Loucy (cell line): Measurements from ENCODE around the gene MOB3B.

Experiments used
- CTCF ChIP-seq: fragments of 200-600 bp; sonication (generic); conservative IDR thresholded peaks from 2 replicates; pipeline ENCODE4 v1.5.1; 2014; ENCODE audit warnings: mild to moderate bottlenecking, antibody characterized with exemption, low read length
- EZH2phosphoT487 ChIP-seq: fragments of 200-600 bp; IDR thresholded peaks from 2 replicates; pipeline ENCODE4 v1.6.1; 2018; ENCODE audit warnings: antibody characterized with exemption, mild to moderate bottlenecking, moderate library complexity, borderline replicate concordance

DNA sequence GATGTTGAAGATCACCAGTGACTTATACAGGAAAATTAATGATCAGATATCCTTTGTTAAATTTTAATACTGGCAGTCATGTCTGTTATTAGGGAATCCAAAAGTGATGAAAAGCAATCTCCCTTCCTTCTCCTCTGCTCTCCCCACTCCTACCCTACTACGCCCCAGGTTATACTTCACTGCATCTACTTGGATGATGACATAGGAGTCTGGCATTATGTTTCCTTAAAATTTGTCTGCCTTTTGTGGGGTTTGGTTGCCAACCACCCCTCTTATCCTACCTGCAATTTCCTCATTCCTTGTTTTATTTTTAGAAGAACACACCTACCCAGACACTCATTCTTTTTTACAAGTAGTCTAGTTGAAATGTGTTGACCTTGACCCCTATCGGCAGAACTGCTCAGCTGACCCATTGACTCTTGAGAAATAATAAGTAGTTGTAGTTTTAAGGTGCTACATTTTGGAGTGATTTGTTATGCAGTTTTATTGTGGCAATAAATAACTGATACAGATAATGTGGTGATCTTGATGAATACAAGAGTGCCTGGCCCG lies 5.1 kb upstream of the MOB3B start:
- TF ChIP-seq CTCF (no peak), EZH2phosphoT487 (no peak)
